IPS-NIHi7 (cell line): ENCODE measurements around the gene TBCE.
A peak's percentile ranks its signal among the peaks of the same experiment; 100 is the strongest.
"Not testable (repeated sequence)": the region's sequence is repeated elsewhere in the genome, so short reads cannot be mapped to it uniquely, and the experiment has no call there.

Source experiments
- DNase-seq: peaks from one replicate; pipeline ENCODE4 v3.0.0; 2012; ENCODE audit warnings: mixed read lengths; ENCODE audit errors: extremely low spot score

Gene TBCE

GRCh38 chr1:235351898-235352297, 15.3 kb upstream of the TBCE start:
- no peak for DNase-seq

DNA sequence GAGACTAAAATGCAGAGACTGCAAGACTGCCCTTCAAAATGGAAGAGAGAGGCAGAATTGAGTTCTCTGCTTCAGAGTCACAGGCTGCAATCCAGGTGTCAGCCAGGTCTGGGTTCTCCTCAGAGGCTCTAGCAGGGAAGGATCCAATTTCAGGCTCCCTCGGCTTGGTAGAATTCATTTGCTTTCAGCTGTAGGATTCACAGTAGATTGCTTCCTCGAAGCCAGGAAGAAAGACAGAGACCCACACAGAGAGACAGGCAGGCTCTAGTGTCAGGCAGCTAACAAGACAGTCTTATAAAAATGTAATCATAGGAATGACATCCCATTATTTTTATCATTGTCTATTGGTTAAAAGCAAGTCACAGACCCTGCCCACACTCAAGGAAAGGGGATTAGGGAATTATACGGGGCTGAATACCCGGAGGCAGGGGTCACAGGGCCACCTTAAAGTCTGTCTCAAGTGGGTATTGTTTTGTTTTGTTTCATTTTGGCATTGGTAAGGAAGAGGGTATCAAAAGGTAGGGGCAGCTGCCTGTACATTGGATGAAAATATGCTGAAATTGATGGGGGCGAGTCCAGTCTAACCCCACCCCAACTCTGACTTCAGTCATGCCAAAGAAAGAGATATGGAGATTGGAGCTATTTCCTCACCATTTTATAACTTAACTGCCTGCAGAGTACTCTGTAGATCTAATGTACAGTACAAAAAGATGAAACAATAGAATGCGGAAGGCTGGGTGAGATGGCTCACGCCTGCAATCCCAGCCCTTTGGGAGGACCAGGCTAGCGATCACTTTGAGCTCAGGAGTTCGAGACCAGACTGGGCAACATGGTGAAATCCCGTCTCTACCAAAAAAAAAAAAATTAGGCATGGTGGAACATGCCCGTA, 9.5 kb upstream of the TBCE start:
- peak; percentile 59 for DNase-seq

DNA sequence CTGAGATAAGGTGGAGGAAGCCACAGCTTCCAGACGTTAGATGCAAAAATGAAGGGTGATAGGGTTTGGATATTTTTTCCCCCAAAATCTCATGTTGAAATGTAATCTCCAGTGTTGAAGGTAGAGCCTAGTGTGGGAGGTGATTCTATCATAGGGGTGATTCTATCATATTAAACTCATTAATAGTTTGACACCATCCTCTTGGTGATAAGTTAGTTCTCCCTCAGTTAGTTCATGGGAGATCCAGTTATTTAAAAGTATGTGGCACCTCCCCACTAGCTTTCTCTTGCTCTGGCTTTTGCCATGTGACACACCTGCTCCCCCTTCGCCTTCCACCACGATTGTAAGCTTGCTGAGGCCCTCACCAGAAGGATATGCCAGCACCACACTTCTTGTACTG, 8.3 kb upstream of the TBCE start:
- DNase-seq = no peak

- DNase-seq = not testable (repeated sequence)
These were observed 3.0 kb upstream of the TBCE start for GRCh38 chr1:235364189-235364588.

DNA sequence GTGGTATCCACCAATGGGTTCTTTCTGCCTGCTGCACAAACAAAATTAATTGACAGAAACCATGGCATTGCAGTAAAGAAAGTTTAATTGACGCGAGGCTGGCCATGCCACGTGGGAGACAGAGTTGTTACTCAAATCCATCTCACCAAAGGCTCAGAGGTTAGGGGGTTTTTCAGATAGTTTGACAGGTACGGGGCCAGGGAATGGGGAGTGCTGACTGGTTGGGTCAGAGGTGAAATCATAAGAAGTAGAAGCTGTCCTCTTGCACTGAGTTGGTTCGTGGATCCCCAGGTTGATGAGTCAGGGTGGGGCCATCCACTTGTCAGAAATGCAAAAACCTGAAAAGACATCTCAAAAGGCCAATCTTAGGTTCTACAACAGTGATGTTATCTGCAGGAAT, 941 bp upstream of the TBCE start:
- no peak for DNase-seq

GRCh38 chr1:235368428-235368827, 1.2 kb downstream of the TBCE start:
- no peak for DNase-seq

DNA sequence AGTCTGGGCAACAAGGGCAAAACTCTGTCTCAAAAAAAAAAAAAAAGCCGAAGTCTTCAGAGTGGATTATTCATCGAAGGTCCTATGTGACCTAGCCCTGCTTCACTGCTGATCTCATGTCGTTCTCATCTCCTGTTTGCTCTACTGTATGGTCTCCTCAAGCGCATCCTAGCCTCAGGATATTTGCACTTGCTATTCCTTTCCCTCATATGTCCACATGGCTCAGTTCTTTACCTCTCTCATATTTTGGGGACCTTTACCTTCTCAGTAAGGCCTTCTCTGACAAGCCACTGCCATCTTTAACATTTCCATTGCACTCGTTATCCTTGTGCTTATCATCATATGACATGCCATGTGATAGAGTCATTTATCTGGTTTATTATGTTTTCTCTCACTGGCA, 2.6 kb downstream of the TBCE start:
- DNase-seq = no peak

- DNase-seq = no peak
These were observed 8.8 kb downstream of the TBCE start for GRCh38 chr1:235375919-235376605.

DNA sequence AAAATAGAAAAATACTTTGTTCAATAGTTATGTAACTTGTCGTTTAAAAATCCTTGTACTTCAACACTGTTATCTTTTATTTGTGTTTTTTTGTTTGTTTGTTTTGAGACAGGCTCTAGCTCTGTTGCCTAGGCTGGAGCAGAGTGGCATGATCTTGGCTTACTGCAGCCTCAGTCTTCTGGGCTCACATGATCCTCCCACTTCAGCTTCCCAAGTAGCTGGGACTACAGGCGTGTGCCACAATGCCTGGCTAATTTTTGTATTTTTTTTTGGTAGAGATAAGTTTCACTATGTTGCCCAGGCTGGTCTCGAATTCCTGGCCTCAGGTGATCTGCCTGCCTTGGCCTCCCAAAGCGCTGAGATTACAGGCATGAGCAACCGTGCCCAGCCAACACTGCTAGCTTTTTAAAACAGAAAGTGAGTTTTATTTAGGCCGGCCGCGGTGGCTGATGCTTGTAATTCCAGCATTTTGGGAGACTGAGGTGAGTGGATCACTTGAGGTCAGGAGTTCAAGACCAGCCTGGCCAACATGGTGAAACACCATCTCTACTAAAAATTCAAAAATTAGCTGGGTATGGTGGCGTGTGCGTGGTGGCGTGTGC, 11.0 kb downstream of the TBCE start:
- not testable (repeated sequence) for DNase-seq

GRCh38 chr1:235381955-235382739, 14.9 kb downstream of the TBCE start:
- not testable (repeated sequence) for DNase-seq

DNA sequence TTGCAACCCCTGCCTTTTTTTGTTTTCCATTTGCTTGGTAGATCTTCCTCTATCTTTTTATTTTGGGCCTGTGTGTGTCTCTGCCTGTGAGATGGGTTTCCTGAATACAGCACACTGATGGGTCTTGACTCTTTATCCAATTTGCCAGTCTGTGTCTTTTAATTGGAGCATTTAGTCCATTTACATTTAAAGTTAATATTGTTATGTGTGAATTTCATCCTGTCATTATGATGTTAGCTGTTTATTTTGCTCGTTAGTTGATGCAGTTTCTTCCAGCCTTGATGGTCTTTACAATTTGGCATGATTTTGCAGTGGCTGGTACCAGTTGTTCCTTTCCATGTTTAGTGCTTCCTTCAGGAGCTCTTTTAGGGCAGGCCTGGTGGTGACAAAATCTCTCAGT, 18.4 kb downstream of the TBCE start:
- not testable (repeated sequence) for DNase-seq

GRCh38 chr1:235391874-235392273, 24.6 kb downstream of the TBCE start:
- DNase-seq = no peak

GRCh38 chr1:235397733-235398132, 30.5 kb downstream of the TBCE start:
- no peak for DNase-seq

DNA sequence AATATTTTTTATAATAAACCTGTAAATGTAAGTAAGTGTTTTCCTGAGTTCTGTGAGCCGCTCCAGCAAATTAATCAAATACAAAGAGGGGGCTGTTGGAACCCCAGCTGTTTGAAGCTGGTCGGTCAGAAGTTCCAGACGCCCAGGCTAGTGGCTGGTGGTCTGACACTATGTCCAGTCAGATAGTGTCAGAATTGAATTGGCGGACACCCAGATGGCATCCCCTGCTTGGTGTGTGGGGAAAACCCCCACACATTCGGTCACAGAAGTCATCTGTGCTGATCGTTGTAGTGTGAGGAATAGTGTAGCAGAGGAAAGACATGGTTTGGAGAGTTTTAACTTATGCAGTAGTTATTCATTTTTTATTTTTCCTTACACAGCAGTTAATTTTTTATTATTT, 32.4 kb downstream of the TBCE start:
- DNase-seq = no peak

DNA sequence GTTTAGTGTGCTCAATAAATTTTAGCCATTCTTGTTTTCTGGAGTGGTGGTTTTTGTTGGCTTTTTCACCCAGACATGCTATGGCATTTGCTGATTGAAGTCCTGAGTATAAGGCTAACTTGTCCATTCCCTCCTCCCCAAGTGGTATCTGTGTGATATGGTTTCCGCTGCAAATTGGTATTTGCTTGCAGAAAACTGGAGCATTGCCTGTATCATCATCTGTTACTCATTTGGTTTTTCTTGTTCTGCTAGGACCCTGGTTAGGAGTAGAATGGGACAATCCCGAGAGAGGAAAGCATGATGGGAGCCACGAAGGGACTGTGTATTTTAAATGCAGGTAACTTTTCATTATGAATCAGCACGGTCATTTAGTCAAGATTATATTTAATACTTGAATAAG, 34.0 kb downstream of the TBCE start:
- DNase-seq = no peak

- no peak for DNase-seq
These were observed 35.4 kb downstream of the TBCE start for GRCh38 chr1:235402457-235403200.

DNA sequence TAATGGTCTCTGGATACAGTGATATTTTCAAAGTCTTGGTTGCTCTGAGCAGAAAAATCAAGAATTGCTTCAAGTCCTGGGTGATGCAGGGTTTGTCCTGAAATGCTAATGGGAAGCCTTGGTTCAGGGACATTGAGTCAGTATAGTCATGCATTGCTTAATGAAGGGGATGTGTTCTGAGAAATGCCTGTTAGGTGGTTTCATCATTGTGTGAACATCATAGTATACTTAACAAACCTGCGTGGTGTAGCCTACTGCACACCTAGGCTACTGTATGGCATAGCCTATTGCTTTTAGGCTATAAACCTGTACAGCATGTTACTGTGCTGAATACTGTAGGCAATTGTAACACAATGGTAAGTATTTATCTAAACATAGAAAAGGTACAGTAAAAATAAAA, 36.4 kb downstream of the TBCE start:
- DNase-seq = no peak

DNA sequence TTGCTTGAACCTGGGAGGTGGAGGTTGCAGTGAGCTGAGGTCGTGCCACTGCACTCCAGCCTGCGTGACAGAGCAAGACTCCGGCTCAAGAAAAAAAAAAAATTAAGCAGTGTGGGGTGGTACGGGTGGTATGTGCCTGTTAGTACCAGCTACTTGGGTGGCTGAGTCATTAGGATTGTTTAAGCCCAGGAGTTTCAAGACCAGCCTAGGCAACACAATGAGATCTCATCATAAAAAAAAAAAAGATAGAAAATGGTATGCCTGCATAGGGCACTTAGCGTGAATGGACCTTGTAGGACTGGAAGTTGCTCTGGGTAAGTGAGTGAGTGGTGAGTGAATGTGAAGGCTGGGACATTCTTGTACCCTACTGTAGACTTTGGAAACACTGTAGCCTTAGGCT, 37.0 kb downstream of the TBCE start:
- no peak for DNase-seq

GRCh38 chr1:235407419-235407818, 40.2 kb downstream of the TBCE start:
- no peak for DNase-seq

DNA sequence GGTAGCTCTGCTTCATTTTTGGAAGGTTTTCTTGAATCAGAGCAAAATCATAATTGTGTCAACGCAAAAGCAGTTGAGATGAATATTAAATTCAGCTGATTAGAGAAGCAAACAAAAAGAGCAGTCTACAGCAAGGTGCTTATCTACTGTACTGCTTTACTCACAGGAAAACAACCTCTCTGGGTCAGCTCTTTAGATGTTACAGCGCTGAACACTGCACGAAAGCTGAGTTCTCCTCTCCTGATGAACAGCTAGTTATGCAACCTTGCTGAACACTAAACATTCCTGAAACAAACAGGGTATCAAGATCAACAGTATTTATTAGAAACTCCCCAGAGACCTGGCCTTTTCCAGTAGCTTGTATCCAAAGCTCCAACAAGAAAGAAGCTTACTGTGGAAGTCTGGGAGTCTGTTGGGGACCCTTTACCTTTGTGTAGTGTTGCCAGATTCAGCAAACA, 41.3 kb downstream of the TBCE start:
- DNase-seq = no peak
